ENCODE data around the gene RNU6-8.

The RNU6-8 gene

DNA sequence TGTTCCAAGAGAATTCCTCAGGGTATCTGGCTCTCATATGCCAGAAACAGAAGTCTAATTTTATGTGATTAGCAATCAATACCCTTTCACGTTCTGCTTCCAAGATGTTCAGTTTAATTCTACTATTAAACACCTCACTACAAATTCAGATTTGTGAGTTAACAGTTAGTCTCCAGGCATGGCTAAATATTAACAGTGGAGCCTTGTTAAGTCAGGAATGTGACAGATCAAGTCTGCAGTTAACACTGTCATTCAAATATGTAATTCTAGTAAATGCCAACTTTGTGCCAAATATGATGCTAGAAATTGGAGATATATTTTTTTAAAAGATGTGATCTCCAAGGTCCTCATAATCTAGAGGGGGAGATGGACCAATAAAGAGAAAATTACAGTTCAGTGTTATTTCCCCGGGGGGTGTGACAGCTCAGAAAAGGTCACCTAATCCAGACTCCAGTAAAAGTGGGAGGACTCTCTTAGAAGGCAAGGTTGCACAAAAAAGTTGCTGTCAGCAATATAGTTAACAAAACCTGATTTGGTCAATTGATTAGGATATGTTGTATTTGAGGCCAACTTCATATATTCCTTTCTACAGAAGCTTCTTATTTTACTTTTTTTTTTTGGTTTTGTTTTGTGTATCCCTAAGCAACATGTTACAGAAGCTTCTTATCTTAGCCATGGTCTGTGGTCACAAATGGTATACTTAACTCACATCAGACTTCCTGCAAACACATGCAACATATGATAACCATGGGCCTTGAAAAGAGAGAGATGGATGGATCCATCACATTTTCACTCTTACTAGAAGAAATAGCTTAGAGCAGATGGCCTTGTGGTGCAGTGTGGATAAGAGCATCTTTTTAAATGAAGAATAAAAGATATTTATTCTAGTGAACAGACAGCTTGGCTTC is 19.7 kb downstream of the RNU6-8 start:
- Histone ChIP-seq H3K9ac (ENCODE audit: low read depth, low read length, poor library complexity, severe bottlenecking) (no peak overlapping the region), H3K79me2 (ENCODE audit: insufficient read depth, low read length) (no peaks in the 10 kb centered on the region), H2AFZ (ENCODE audit: low read length) (no peak overlapping the region), H3K4me2 (ENCODE audit: low read depth, low read length, poor library complexity, severe bottlenecking) (peak overlapping the region; percentile 22), H3K4me1 (ENCODE audit: insufficient read depth, low read length, poor library complexity, severe bottlenecking) (peaks cover 16% of the 10 kb centered on the region), H3K9me3 (ENCODE audit: insufficient read depth, low read depth, low read length) (peaks cover 9% of the 10 kb centered on the region), H3K4me3 (ENCODE audit: low read length, poor library complexity, severe bottlenecking) (no peak overlapping the region), H3K27me3 (ENCODE audit: insufficient read depth, low read length, poor library complexity, severe bottlenecking) (no peaks in the 10 kb centered on the region), H3F3A (ENCODE audit: low read depth) (no peaks in the 10 kb centered on the region), H3K9me2 (replicated peaks; ENCODE audit: low read depth, low read length) (no peaks in the 10 kb centered on the region), H3K36me3 (ENCODE audit: insufficient read depth, low read length) (no peaks in the 10 kb centered on the region), H4K20me1 (ENCODE audit: insufficient read depth, low read length, poor library complexity, severe bottlenecking) (no peaks in the 10 kb centered on the region)
- TF ChIP-seq, protein P1, sequence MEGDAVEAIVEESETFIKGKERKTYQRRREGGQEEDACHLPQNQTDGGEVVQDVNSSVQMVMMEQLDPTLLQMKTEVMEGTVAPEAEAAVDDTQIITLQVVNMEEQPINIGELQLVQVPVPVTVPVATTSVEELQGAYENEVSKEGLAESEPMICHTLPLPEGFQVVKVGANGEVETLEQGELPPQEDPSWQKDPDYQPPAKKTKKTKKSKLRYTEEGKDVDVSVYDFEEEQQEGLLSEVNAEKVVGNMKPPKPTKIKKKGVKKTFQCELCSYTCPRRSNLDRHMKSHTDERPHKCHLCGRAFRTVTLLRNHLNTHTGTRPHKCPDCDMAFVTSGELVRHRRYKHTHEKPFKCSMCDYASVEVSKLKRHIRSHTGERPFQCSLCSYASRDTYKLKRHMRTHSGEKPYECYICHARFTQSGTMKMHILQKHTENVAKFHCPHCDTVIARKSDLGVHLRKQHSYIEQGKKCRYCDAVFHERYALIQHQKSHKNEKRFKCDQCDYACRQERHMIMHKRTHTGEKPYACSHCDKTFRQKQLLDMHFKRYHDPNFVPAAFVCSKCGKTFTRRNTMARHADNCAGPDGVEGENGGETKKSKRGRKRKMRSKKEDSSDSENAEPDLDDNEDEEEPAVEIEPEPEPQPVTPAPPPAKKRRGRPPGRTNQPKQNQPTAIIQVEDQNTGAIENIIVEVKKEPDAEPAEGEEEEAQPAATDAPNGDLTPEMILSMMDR (conservative IDR thresholded peaks at IDR 0.05; ENCODE audit: low read length), result no peak
- TF ChIP-seq EZH2phosphoT487 (IDR thresholded peaks at IDR 0.05; ENCODE audit: borderline replicate concordance), result no peak

DNA sequence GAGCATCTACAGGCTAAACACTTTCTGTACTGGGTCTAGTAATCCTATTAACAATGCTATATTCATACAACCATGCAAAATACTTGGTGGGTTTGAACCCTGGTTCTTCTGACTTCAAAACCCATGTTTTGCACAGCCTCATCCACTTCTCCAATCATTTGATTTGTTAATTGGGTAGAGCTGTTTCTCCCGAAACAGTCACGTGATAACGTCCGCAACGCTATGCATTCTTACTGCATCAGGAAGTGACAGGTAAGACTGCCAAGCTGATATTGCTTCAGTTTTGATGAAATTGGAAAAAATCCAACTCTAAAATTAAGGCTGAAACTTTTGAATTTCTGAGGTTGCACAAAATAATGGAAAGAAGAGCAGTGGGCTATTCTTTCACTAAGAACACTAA is 31.6 kb downstream of the RNU6-8 start:
- H4K20me1 ChIP-seq (ENCODE audit: insufficient read depth, low read length, poor library complexity, severe bottlenecking), result no peaks in the 10 kb centered on the region
- no peaks in the 10 kb centered on the region for H3K36me3 ChIP-seq (ENCODE audit: insufficient read depth, low read length)
- H3K4me2 ChIP-seq (ENCODE audit: low read depth, low read length, poor library complexity, severe bottlenecking), result no peak overlapping the region
- H3K27me3 ChIP-seq (ENCODE audit: insufficient read depth, low read length, poor library complexity, severe bottlenecking), result no peaks in the 10 kb centered on the region
- no peaks in the 10 kb centered on the region for H3K79me2 ChIP-seq (ENCODE audit: insufficient read depth, low read length)
- no peak overlapping the region for H2AFZ ChIP-seq (ENCODE audit: low read length)
- peaks cover 17% of the 10 kb centered on the region for H3K4me1 ChIP-seq (ENCODE audit: insufficient read depth, low read length, poor library complexity, severe bottlenecking)
- H3K9me3 ChIP-seq (ENCODE audit: insufficient read depth, low read depth, low read length), result no peaks in the 10 kb centered on the region
- H3K9ac ChIP-seq (ENCODE audit: low read depth, low read length, poor library complexity, severe bottlenecking), result no peak overlapping the region
- H3K9me2 ChIP-seq (replicated peaks; ENCODE audit: low read depth, low read length), result no peaks in the 10 kb centered on the region
- no peak overlapping the region for H3K4me3 ChIP-seq (ENCODE audit: low read length, poor library complexity, severe bottlenecking)
- no peaks in the 10 kb centered on the region for H3F3A ChIP-seq (ENCODE audit: low read depth)
- TF ChIP-seq EZH2phosphoT487 (IDR thresholded peaks at IDR 0.05; ENCODE audit: borderline replicate concordance), result no peak
- TF ChIP-seq, protein P1 (conservative IDR thresholded peaks at IDR 0.05; ENCODE audit: low read length), result no peak

- H3K9me2 ChIP-seq (replicated peaks; ENCODE audit: low read depth, low read length), result no peaks in the 10 kb centered on the region
- H3K4me1 ChIP-seq (ENCODE audit: insufficient read depth, low read length, poor library complexity, severe bottlenecking), result peaks cover 17% of the 10 kb centered on the region
- H3K9ac ChIP-seq (ENCODE audit: low read depth, low read length, poor library complexity, severe bottlenecking), result no peak overlapping the region
- H3K27me3 ChIP-seq (ENCODE audit: insufficient read depth, low read length, poor library complexity, severe bottlenecking), result no peaks in the 10 kb centered on the region
- H2AFZ ChIP-seq (ENCODE audit: low read length), result no peak overlapping the region
- peak overlapping the region; percentile 39 for H3K4me3 ChIP-seq (ENCODE audit: low read length, poor library complexity, severe bottlenecking)
- H3K79me2 ChIP-seq (ENCODE audit: insufficient read depth, low read length), result no peaks in the 10 kb centered on the region
- TF ChIP-seq EZH2phosphoT487 (IDR thresholded peaks at IDR 0.05; ENCODE audit: borderline replicate concordance), result no peak
- TF ChIP-seq, protein P1 (conservative IDR thresholded peaks at IDR 0.05; ENCODE audit: low read length), result no peak
- H4K20me1 ChIP-seq (ENCODE audit: insufficient read depth, low read length, poor library complexity, severe bottlenecking), result no peaks in the 10 kb centered on the region
- no peaks in the 10 kb centered on the region for H3K9me3 ChIP-seq (ENCODE audit: insufficient read depth, low read depth, low read length)
- no peaks in the 10 kb centered on the region for H3K36me3 ChIP-seq (ENCODE audit: insufficient read depth, low read length)
- H3K4me2 ChIP-seq (ENCODE audit: low read depth, low read length, poor library complexity, severe bottlenecking), result peak overlapping the region; percentile 65
- H3F3A ChIP-seq (ENCODE audit: low read depth), result no peaks in the 10 kb centered on the region
Measured at GRCh38 chr14:32169191-32169590, 33.9 kb downstream of the RNU6-8 start.
